Cardiac ventricle fibroblast (primary cell): ENCODE results near the gene ZC3H14. TPM values are rescaled to one million over a fixed set of nuclear protein-coding genes. Genes with fewer than 3 reads are reported as not detected.

Experiments
- total RNA-seq: library from RNA; depleted of rRNA; stranded (reverse); fragments of >200 nt; gene quantifications from 2 replicates; pipeline ENCODE4 v1.2.3, GENCODE V29; 2015

ZC3H14 gene
- total RNA-seq, result 44.1 and 46.7 TPM in 2 replicates

DNA sequence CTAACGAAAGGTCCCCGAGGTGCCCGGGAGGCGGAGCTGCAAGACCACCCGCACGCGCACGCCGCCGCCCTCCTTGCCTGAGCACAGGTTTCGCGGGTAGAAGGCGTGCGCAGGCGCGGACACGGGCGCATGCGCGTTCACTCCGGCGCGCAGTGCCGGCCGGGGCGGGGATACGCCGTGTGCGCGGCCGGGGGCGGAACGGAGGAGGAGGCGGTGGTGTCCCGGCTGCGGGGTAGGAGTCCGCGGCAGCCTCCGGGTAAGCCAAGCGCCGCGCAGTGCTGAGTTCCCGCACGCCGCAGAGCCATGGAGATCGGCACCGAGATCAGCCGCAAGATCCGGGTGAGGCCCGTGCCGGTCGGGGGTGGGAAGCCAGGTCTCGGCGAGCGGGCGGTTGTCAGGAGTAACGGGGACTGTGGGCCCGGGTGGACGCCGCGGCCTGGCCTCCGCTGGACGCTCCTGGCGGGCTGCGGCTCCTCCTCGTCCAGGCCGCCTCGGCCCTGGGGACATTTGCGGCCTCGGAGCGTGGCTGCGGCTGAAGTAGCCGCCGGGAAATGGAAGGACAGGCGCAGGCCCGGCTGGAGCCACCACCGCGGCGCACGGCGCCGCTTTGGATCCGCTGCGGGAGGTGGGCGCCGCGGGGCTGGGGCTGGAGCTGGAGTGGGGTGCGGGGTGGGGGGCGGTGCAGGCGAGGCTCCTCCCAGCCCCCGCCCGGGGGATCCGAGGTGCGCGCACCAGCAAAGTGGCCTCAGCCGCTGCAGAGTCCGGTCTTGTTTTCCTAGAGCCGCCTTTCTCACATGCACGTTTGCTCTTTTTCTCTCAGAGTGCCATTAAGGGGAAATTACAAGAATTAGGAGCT is at the start of gene ZC3H14:
TSS of gene ZC3H14 (plus strand) at position 207 of the 856 bp plus-strand sequence. CDS start at position 304, 97 bp downstream.

DNA sequence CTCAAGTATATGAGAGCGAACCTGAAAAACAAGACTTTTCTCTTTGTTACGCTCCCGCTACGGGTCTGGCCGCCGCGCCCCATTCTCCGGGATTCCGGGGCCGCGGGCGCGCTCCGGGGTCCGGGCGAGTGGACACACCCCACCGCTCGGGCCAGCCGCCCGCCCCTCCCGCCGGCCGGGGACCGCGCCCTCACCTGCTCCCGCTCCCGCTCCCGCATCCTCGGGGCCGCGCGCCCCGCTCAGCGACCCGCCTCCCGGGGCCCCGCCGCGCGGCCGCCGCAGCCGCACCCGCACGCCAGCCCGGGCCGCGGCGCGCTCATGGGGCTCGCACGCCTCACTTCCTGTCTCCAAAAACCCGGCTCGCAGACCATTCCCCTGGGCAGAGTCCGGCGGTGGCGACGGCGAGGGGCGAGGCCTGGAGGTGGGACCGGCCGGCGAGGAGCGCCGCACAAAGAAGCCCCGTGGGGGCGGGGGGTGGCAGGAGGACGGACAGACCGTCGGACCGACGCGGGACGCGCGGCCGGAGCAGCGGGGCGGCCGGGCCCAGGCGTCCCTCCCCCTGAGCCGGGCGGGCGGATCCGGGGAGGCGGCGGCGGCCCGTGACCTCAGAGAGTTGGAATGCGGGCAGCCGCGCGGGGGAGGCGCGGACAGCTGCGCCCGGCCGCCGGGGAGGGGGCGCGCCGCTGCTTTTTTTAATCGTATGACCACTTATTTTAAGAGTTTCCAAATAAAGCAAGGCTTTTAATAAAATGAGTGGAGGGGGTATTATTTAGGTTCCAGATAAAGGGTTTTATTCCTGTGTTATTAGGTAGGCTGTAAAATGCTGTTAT is 8.2 kb upstream of the ZC3H14 start, which contains the start of gene PTPN21:
TSS of gene PTPN21 (minus strand) at position 551 of the 830 bp plus-strand sequence. CDS start 4,590 bp downstream, outside the sequence.

Other genes starting within 250 kb of the ZC3H14 start
- 0.06 TPM in 1 of 2 replicates, not detected in the other for gene KCNK10, start 239.8 kb upstream of the ZC3H14 start, total RNA-seq
- gene SPATA7, start 177.4 kb upstream of the ZC3H14 start, total RNA-seq, result 16.2 and 19.0 TPM in 2 replicates
- gene PTPN21, start 8.0 kb upstream of the ZC3H14 start, total RNA-seq, result 8.1 and 8.5 TPM in 2 replicates
- gene EML5, start 229.9 kb downstream of the ZC3H14 start, total RNA-seq, result not detected in 2 replicates